HG03521 (cell line): ENCODE data around the gene SELENOP.
A peak's percentile ranks its signal among the peaks of the same experiment; 100 is the strongest.

Source experiments
- ATAC-seq: cut with Tn5 transposase; IDR thresholded peaks from one replicate; pipeline ENCODE4 v1.9.1; 2021; ENCODE audit warnings: mild to moderate bottlenecking, moderate library complexity; ENCODE audit not compliant: unreplicated experiment

SELENOP gene

DNA sequence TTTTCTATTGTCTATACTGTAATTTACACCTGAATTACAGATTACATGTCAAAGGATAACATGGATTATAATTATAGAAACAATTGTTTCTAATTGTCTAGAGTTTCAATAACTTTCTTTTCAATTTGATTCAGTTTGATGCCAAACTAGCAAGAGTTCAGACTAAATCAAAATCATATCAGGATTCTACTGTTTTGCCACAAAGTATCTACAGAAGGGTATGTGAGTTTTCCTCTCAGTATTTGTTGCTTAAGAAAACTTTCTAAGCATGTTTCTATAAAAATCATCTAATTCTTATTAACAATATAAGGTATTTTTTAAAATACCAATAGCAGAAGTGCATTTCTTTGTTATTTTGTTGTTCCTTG is 12.5 kb downstream of the SELENOP start:
- ATAC-seq = no peak

DNA sequence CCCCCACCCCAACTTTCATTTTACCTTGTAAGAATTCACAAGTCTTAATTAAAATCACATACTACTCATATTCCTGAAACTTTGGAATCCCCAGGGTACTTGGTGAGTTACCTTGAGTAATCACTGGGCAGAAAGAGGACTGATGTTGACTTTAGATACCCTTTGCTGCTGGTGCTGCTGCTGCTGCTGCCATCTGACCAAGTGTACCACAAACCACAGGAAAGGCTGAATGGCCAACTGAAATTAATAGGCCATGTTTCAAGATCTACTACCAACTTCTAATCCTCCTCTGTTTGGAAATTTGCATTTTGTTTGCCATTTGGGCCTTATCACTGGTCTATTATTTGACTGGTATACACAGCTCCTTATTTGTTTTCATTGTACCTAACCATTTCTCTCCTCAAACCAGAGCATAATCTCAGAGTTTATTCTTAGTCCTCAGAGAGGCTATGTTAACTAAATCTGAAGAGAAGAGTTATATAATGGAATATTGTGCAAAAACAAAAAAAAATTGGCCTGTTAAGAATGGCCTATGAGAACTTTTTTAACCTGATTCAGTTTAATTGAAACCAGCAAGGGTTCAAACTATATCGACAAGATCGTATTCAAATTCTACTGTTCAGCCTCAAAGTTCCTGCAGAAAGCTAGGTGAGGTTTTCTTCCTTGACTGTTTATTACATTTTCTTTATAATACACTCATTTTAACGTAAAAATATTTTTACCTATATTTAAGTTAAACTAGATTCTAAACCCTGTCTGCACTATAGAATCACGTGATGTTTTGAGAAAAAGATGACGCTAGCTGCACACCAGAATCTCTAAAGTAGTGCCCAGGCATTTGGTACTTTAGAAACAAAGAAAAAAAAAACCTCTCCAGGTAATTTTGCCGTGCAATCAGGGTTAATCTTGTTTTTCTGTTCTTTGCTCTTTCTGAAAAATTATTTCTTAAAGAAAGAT is 13.1 kb downstream of the SELENOP start:
- ATAC-seq = no peak

DNA sequence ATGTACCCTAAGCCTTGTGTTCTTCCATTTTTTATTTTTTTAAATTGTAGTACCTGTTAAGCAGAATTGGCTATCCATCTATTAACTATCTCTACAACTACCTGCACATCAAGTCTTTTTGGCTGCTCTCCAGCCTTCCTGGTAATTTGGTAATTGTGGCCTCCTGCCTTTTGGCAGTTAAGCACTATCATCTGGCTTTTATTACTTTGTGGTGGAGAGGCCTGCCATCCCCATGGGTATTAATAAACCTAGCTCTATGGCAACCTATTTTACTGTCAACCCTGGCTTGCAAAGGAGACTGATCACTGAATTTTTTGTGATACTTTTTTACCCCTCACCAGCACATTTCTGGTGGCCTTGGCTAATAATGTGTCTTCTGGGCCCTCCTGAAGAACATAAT is 20.5 kb downstream of the SELENOP start:
- no peak for ATAC-seq

DNA sequence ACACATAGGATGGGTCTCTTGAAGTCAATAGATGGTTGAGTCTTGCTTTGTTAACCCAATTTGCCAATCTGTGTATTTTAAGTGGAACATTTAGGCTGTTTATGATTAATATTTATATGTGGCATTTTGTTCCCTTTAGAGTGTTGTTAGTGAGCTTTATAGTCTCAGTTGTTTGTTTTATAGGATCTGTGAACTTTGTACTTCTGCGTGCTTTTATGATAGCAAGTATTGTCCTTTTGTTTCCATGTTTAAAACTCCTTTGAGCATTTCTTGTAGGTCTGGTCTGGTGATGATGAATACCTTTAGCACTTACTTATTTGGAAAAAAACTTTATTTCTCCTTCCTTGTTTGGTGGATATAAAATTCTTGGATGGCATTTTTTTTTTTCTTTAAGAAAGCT is 23.8 kb downstream of the SELENOP start:
- ATAC-seq = no peak

DNA sequence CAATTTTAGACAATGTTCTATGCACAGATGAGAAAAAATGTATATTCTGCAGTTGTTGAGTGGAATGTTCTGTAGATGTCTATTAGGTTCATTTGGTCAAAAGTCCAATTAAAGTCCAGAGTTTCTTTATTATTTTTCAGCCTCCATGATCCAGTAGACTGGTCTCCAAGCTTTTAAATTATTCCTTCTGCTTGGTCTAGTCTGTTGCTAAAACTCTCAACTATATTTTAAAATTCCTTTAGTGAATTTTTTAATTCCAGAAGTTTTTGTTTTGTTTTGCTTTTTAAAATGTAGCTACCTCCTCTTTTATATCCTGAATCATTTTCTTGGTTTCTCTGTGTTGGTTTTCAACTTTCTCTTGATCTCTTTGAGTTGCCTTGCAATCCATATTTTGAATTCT is 24.6 kb downstream of the SELENOP start:
- no peak for ATAC-seq

DNA sequence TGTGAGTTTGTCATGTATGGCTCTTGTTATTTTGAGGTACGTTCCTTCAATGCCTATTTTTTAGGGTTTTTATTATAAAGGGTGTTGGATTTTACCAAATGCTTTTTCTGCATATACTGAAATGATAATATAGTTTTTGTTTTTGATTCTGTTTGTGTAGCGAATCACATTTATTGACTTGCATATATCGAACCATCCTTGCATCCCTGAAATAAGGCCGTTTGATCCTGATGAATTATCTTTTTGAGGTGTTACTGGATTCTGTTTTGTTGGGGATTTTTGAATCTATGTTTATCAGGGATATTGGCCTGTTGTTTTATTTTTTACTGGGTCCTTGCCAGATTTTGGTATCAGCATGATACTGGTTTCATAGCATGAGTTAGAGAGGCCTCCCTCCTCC is 25.9 kb downstream of the SELENOP start:
- no peak for ATAC-seq

DNA sequence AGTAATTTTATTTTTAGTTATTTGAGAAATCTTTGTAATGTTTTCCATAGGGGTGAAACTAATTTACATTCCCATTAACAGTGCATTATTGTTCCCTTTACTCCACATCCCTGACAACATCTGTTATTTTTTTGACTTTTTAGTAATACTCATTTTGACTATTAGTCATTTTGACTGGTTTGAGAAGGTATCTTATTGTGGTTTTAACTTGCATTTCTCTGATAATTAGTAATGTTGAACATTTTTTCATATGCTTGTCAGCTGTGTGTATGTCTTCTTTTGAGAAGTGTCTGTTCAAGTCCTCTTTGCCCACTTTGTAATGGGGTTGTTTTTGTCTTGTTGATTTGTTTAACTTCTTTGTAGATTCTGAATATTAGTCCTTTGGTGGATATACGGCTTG is 27.6 kb downstream of the SELENOP start:
- ATAC-seq = no peak

DNA sequence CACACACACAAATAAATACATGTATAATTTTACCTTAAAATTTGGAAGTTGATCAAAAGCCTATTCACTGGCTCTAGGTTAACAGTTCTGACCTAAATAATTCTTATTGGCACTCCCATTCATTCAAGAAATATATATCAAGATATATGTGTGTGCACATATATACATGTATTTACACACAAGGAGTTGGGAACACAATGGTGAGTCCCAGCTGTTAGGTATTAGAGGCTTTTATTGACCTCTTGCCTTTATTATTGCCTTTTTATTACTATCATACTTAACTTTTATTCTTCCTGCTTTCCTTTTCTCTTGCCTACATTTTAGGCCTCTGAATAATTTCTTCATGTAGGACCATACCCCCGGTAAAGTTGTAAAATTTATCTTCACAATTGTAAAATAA is 30.1 kb downstream of the SELENOP start:
- no peak for ATAC-seq

DNA sequence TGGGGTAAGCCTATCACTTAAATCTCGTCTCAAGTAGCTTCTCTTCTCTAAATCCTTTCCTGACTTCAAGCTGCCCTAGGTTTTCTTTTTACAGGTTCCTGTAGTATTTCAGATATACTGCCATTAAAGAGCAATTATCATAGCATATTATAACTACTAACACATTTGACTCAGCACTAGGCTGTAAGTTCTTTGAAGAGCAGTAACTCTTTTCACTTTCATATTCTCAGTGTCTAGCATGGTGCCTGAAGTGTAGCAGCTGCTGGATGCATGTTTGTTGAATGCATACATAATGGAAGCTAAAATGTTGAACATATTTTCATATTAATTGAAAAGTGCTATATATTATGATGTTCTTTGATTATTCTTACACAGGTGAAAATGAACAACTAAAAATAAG is 32.6 kb downstream of the SELENOP start:
- no peak for ATAC-seq

DNA sequence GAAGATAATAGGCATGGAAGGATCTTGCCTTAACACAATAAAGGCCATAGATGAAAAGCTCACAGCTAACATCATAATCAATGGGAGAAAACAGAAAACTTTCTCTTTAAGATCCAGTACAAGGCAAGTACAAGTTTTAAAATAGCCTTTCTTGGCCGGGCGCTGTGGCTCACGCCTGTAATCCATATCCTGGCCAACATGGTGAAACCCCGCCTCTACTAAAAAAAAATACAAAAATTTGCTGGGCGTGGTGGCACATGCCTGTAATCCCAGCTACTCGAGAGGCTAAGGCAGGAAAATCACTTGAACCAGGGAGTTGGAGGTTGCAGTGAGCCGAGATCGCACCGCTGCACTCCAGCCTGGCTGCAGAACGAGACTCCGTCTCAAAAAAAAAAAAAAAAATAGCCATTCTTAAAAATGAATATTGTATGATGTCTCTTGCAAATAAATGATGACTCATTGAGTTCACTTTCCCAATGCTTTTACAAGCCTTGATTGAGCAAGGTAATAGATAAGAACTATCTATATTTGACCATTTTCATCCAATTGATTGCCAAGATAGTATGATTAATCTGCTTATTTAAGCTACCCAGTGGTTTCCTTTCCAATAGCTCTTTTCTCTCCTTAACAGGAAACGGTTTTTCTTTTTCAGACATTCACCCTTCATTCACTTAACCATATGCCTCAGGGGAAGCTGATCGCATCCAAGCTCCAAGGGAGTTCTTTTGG is 39.3 kb downstream of the SELENOP start:
- ATAC-seq = no peak

DNA sequence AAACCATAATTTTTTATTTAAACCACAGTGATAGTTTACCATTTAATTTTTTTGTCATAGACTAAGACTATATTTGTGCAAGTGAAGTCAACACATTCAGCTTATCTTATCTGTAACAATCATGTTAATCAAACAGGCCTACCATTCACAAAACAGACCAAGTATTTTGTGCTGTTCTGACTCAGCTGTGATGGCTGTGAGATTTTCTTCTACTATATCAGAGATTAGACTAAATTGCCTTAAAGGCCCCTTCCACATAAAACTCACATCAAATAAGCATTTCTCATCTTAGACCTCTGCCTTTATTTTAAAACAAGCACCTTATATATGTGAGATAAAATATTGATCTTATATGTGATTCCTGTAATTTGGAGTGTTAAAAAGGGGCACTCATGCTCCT is 41.7 kb downstream of the SELENOP start:
- no peak for ATAC-seq

DNA sequence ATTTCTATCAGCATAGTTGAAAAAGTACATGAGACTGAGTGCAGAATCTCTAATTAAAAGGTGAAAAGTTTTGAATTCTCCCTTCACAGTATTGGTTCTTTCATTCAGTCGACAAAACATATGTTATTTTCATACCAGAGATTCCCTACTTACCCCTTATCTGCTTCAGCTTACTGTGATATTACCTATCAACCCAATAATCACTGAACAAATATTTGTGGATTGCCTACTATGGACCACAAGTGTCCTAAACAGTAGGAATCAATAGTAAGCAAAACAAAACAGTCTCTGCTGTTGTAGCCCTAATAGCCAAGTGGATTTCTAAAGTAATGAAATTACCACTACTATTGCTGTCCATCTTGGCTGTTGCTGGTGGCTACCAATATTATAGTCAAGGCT is 43.6 kb downstream of the SELENOP start:
- ATAC-seq = no peak

DNA sequence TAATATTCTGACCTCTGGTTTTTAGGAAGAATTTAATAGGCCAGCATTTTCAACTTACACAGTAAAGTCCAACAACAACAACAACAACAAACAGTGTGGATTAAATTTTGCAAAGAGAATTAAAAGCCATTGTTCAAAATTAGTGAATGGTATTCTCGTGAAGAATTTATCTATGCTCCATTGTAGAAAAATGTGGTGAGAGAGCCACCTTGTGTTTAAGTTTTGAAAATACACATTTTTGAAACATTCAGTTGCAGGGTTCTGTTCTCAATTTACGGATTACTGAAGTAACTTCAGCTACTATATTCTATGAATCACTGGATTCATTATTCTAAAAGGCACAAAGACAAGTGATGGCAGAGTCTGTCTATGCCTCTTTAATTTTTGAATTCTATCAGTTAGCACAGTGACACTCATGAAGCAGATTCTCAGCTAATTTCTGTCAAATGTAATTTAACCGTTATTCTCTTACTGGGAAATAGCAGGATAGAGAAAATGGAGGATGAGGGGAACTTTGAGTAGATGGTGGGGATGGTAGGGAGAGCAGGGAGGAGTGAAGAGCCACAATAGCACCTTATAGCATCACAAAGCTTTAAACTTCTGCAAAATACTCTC is 44.1 kb downstream of the SELENOP start:
- ATAC-seq = no peak

DNA sequence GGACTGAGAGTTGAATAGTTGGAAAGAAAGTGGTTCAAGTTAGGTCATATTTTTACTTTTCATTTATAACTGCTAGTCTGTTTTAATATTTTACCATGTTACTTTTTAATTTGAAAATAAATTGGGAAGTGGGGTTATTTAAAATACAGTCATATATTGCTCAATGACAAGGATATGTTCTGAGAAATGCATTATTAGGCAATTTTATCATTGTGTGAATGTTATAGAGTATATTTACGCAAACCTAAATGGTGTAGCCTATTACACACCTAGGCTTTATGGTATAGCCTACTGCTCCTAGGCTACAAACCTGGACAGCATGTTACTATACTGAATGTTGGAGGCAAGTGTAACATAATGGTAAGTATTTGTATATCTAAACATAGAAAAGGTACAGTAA is 49.9 kb downstream of the SELENOP start:
- no peak for ATAC-seq

DNA sequence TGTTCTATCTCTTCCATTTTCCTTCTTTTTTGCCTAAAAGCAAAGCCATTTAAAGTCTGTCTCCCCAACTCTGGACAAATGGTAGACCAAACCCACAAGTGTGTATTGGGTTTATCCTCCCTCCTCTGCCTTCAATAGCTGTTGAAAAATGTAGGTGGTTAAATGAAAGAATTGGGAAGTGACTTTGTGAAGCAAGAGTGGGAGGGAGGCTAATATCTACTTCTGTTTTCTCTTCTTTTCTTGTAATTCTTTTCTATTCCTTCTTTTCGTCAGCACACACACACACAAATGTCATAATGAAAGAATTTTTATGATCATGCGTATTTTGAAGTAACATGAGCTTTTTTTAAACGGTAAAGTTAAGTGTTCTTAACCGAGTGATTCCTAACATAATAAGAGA is 51.3 kb downstream of the SELENOP start:
- ATAC-seq = no peak

DNA sequence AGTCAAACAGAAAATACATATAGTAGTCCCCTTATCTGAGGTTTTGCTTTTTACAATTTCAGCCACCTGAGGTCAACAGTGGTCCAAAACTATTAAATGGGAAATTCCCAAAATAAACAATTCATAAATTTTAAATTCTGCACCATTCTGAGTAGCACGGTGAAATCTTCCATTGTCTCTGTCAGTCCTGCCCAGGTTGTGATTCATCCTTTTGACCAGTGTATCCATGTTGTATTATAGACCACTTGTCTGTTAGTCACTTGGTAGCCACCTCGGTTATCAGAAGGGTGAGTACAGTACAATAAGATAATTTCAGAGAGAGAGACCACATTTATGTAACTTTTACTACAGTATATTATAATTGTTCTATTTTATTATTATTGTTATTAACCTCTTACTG is 52.2 kb downstream of the SELENOP start:
- no peak for ATAC-seq

DNA sequence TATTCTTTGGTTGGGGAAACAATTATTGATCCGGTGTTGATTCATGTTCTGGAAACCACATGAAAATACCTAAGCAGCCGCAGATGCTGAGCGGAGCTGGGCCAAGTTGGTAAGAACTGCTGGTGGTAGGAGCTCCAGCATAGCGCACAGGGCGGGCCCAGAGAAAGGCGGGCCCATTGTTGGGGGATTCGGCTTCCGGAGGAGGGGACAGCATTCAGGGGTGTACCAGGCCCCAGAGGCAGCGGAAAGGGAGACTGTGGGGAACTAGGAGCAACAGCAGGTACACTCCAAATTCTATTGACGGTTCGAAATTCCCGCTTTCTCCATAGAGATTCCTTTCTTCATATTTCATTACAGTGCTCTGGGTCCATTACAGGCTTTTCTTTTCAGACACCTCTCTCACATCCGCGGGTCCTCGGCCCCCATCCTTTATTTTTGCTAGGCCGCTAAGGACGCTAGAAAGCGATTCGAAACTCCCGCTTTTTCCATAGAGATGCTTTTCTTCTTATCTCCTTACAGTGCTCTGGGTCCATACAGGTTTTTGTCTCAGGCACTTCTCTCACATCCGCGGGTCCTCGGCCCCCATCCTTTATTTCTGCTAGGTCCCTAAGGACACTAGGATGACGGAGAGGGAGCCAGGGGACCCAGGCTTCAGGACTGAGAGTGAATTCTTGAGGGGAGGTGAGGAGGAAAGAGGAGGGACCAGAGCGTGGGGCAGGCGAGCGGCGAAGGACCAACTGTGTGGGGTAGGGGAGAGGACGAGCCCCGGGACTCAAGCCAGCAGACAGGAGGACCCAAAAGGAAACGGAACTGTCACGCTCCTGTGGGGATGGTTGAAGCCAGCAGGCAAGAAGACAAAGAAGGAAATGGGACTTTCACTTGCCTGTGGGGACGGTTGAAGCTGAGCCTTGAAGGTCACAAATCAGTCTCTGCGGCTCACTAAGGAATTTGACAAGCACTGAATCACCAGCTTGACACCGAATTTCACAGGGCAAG is 54.8 kb downstream of the SELENOP start, which contains the start of gene CCDC152:
Gene CCDC152 (plus strand): TSS at position 213 of the 996 bp plus-strand sequence. CDS start 2,304 bp downstream, outside the sequence.
- ATAC-seq = peak; percentile 93

DNA sequence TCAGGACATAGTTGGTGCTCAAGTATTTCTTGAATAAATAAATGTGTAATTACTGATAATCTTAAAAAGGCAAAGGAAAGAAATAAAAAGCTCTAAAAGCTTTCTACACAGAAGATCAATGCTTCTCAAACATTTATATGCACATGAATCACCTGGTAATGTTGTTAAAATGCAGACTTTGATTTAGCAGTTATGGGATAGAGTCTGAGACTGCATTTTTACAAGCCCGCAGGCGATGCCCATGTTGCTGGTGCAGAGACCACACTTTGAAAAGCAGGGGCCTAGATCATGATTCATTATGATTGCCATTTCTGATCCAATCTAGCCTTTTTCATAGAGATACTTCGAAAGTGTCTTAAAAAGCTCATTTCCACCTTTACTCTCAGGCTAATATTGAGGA is 58.6 kb downstream of the SELENOP start:
- no peak for ATAC-seq

DNA sequence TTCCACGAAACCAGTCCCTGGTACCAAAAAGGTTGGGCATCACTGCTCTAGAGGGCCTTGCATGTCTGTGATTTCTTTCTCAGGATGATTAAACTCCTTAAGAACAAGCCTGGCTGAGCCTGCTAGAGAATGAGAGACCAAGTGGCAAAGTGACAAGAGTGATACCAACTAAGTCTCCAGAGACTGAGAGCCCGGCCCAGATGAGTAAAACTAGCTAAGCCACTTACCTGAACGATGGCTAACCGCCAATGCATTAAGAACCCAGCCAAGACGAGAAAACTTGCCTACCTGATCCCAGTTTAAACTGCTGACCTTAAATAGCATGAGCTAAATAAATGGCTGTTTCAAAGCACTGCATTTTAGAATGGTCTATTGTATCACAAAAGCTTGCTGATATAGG is 60.6 kb downstream of the SELENOP start:
- no peak for ATAC-seq

DNA sequence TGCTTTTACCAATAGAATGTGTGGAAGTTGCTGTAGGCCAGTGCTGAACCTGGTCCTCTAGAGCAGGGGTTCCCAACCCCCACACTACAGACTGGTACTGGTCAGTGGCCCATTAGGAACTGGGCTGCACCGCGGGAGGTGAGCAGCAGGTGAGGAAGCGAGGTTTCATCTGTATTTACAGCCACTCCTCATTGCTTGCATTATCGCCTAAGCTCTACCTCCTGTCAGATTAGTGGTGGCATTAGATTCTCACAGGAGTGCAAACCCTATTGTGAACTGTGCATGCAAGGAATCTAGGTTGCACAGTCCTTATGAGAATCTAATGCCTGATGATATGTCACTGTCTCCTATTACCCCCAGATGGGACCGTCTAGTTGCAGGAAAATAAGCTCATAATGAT is 61.2 kb downstream of the SELENOP start:
- no peak for ATAC-seq
